HG02642 (cell line): ENCODE data around the gene POLR3B.

Experiments used
- ATAC-seq: cut with Tn5 transposase; IDR thresholded peaks from one replicate; pipeline ENCODE4 v1.9.1; 2021; ENCODE audit warnings: mild to moderate bottlenecking; ENCODE audit not compliant: unreplicated experiment, poor library complexity

POLR3B gene

DNA sequence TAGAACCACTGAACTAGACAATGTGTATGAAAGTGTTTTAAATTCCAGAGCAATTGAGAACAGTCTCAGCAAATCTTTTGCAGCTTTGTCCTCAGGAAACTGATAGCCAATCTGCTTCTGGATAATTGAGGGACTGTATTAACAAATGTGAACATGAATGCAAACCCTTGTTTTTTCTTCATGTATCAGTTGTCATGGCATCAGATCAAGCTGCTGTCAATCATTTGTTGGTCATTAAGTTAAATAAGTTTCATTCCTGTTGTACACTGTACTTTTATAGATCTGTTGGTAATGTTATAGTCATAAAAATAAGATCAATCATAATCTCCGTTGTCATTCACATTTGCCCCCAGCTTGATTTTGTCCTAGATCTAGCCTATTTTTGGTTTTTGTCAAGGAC lies 159.8 kb downstream of the POLR3B start:
- ATAC-seq: no peak

DNA sequence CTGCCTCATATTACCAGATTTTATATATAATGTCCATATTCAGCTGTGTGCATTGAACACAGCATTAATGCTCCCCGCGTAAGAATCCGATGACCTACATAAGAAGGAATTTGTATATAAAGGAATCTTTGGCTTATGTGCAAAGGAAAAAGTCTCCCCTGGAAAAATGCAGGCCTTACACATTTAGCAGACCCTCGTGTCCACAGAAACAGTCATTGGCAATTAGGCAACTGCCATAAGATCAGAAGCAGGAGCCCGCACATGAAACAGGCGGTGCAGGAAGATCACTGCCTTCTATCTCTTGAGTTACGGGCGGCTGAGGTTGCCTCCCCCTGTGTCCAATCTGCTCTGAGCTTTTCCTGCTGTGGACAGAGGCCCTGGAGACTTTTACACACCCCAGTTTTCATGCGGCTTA lies 162.1 kb downstream of the POLR3B start:
- ATAC-seq: no peak

DNA sequence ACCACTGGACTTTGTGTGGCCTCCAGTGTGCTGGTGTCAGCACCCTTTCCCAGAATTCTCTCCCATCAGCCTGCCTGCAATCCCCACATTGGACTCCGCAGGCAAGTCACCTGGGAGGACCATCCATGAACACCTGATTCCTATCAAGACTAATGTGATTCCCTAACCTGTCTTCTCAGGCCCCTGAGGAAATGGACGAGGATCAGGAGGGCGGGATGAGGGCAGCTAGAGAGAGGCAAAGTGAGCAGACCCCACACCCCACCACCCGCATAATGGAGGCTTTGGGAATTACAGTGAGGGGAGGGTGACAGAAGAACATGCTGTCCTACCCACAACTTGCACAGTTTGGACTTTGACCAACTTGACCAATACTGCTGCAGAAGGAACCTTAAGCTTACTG lies 164.4 kb downstream of the POLR3B start:
- ATAC-seq: no peak

DNA sequence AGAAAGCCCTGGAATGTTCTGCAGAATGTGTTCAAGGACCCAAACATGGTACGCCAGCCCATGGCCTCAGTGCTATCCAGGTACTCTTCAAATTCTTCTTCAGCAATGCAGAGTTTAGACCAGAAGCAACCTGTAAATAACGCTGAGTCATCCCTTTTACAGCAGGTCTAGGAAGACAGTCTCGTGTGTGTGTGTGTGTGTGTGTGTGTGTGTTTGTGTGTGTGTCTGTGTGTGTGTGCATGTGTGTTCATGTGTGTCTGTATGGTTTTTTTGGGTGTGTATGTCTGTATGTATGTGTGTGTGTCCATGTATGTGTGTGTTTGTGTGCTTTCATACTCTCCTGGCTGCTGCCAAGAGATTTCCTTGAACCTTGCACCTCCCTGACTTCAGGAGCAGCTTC lies 165.2 kb downstream of the POLR3B start:
- ATAC-seq: no peak

DNA sequence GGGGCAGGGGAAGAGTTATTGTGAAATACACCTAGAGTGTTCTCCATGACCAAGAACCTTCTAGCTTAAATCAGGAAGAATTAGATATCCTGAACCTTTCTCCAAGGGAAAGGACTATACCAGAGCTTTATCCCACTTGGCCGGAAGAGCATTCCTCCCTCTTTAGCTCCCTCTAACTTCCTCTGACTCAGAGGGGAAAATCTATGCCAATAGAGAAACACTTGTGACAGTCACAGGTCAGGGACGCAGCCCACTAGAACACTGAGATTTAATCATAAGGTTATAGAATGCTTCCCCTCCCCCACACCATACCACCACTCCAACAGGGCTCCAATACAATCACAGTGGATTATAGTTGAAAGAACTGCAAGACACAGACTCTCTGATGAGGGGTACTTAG lies 169.8 kb downstream of the POLR3B start:
- ATAC-seq: no peak

DNA sequence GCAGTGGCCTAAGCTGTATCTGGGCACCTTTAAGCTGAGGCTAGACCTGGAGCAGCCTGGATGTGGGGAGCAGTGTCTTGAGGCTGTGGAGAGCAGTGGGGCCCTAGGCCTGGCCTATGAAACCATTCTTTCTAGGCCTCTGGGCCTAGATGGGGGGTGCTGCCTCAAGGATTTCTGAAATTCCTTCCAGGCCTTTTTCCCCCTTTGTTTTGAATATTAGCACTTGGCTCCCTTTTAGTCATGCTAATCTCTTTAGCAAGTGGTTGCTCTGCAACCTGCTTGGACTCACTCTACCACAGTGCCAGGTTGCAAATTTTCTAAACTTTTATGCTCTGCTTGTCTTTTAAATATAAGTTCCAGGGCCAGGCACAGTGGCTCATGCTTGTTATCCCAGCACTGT lies 183.7 kb downstream of the POLR3B start:
- no peak for ATAC-seq

DNA sequence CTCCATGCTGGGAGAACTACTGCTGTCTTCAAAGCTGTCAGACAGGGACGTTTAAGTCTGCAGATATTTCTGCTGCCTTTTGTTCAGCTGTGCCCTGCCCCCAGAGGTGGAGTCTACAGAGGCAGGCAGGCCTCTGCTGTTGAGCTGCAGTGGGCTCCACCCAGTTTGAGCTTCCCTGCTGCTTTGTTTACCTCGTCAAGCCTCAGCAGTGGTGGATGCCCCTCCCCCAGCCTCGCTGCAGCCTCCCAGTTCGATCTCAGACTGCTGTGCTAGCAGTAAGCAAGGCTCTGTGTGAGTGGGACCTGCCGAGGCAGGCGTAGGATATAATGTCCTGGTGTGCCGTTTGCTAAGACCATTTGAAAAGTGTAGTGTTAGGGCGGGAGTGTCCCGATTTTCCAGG lies 193.9 kb downstream of the POLR3B start:
- ATAC-seq: no peak

DNA sequence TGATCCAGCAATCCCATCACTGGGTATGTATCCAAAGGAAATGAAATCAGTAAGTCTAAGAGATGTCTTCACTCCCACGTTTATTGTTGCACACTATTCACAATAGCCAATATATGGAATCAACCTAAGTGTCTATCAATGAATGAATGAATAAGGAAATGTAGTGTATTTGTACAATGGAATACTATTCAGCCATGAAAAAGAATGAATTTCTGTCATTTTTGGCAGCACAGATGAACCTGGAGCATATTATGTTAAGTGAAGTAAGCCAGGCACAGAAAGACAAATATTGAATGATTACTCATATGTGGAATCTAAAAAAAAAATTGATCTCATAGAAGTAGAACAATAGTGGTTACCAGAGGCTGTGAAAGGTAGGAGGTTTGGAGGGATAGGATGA lies 194.7 kb downstream of the POLR3B start:
- ATAC-seq: no peak
